IMR-90 (cell line): Measurements from ENCODE around the gene ZNF467. TPM values are rescaled to one million over a fixed set of nuclear protein-coding genes. Genes with fewer than 3 reads are reported as not detected.

Experiments used
- ATAC-seq: fragments of 200-7000 bp; cut with Tn5 transposase; 2 replicates; pipeline ENCODE4 v1.9.1; 2020; ENCODE audit warnings: low read depth, mild to moderate bottlenecking, moderate library complexity
- BruUV-seq: library from RNA; stranded (reverse); fragments of 400-500 nt; replicated peaks from 2 replicates; lab custom pipeline; 2021; lab: Mats Ljungman, UMichigan
- CTCF ChIA-PET: fragments of 300-600 bp; formaldehyde crosslinking; extraction: SDS; loops from one replicate; lab custom pipeline; 2021; ENCODE audit warnings: antibody characterized with exemption; lab: Yijun Ruan, JAX
- POLR2A ChIA-PET: fragments of 300-600 bp; sonication (Branson Sonifier 250); formaldehyde crosslinking; loops from one replicate; lab custom pipeline; 2022; ENCODE audit warnings: antibody characterized with exemption; ENCODE audit not compliant: unreplicated experiment; lab: Charles Lee
- DNase-seq: peaks from one replicate; pipeline ENCODE4 v3.0.0; 2013
- H2AFZ ChIP-seq: replicated peaks from 2 replicates; pipeline ENCODE3; 2013; ENCODE audit warnings: low read length, mild to moderate bottlenecking; ENCODE audit not compliant: poor library complexity
- H2AK5ac ChIP-seq: 2 replicates; pipeline ENCODE4 v1.6.1; 2013; ENCODE audit warnings: low read depth, low read length, inconsistent platforms
- H2AK9ac ChIP-seq: replicated peaks from 2 replicates; pipeline ENCODE3; 2013; ENCODE audit warnings: mild to moderate bottlenecking, low read depth, low read length, moderate library complexity; ENCODE audit not compliant: poor library complexity
- H2BK120ac ChIP-seq: 2 replicates; pipeline ENCODE4 v1.6.1; 2013; ENCODE audit warnings: low read depth, low read length, inconsistent platforms
- H2BK15ac ChIP-seq: 3 replicates; pipeline ENCODE4 v1.6.1; 2013; ENCODE audit warnings: low read depth, low read length, inconsistent platforms
- H2BK20ac ChIP-seq: 2 replicates; pipeline ENCODE4 v1.6.1; 2013; ENCODE audit warnings: low read depth, mild to moderate bottlenecking, inconsistent platforms, low read length, moderate library complexity
- H2BK5ac ChIP-seq: 2 replicates; pipeline ENCODE4 v1.6.1; 2013; ENCODE audit warnings: mild to moderate bottlenecking, low read depth, low read length, inconsistent platforms; ENCODE audit not compliant: poor library complexity, severe bottlenecking
- H3K14ac ChIP-seq: replicated peaks from 2 replicates; pipeline ENCODE4 v1.6.1; 2013; ENCODE audit warnings: low read depth, low read length, inconsistent platforms
- H3K18ac ChIP-seq: 2 replicates; pipeline ENCODE4 v1.6.1; 2013; ENCODE audit warnings: low read depth, low read length, control low read depth
- H3K23ac ChIP-seq: 2 replicates; pipeline ENCODE4 v1.6.1; 2013; ENCODE audit warnings: low read depth, low read length, inconsistent platforms
- H3K27ac ChIP-seq: 2 replicates; pipeline ENCODE4 v1.5.1; 2013; ENCODE audit warnings: mild to moderate bottlenecking, control low read depth, low read length; ENCODE audit not compliant: insufficient read depth
- H3K27me3 ChIP-seq: 2 replicates; pipeline ENCODE4 v1.6.1; 2013; ENCODE audit warnings: low read length; ENCODE audit not compliant: control insufficient read depth, insufficient read depth
- H3K36me3 ChIP-seq: 2 replicates; pipeline ENCODE4 v1.6.1; 2013; ENCODE audit warnings: low read length, mixed read lengths; ENCODE audit not compliant: control insufficient read depth, insufficient read depth
- H3K4ac ChIP-seq: 2 replicates; pipeline ENCODE4 v1.6.1; 2013; ENCODE audit warnings: low read depth, low read length, inconsistent platforms
- H3K4me1 ChIP-seq: 2 replicates; pipeline ENCODE4 v1.6.1; 2013; ENCODE audit warnings: low read length, mixed read lengths; ENCODE audit not compliant: control insufficient read depth, insufficient read depth
- H3K4me2 ChIP-seq: 2 replicates; pipeline ENCODE4 v1.6.1; 2013; ENCODE audit warnings: low read depth, mild to moderate bottlenecking, control low read depth, low read length, moderate library complexity
- H3K4me3 ChIP-seq: 2 replicates; pipeline ENCODE4 v1.5.1; 2013; ENCODE audit warnings: low read depth, mild to moderate bottlenecking, control low read depth, low read length, moderate library complexity; ENCODE audit not compliant: insufficient read depth
- H3K56ac ChIP-seq: 2 replicates; pipeline ENCODE4 v1.6.1; 2013; ENCODE audit warnings: low read length, inconsistent platforms; ENCODE audit not compliant: insufficient read depth; ENCODE audit errors: extremely low read depth
- H3K79me1 ChIP-seq, 2 experiments: 2 replicates each; pipeline ENCODE4 v1.6.1; 2013; ENCODE audit warnings: low read length in 2 of 2, inconsistent platforms in 1 of 2, low read depth in 1 of 2
- H3K9ac ChIP-seq: 2 replicates; pipeline ENCODE4 v1.6.1; 2013; ENCODE audit warnings: low read depth, low read length, control low read depth
- H3K9me1 ChIP-seq: 2 replicates; pipeline ENCODE4 v1.6.1; 2013; ENCODE audit warnings: low read length, inconsistent platforms; ENCODE audit not compliant: insufficient read depth
- H3K9me3 ChIP-seq: 2 replicates; pipeline ENCODE4 v1.6.1; 2013; ENCODE audit warnings: low read length; ENCODE audit not compliant: control insufficient read depth, insufficient read depth
- H4K20me1 ChIP-seq: 2 replicates; pipeline ENCODE4 v1.6.1; 2013; ENCODE audit warnings: low read length, inconsistent platforms; ENCODE audit not compliant: insufficient read depth
- H4K5ac ChIP-seq: 2 replicates; pipeline ENCODE4 v1.6.1; 2013; ENCODE audit warnings: mild to moderate bottlenecking, low read depth, low read length, control low read depth
- H4K8ac ChIP-seq, 2 experiments: 2 replicates each; pipeline ENCODE4 v1.6.1; 2013; ENCODE audit warnings: low read depth in 2 of 2, low read length in 2 of 2, control low read depth in 1 of 2, inconsistent platforms in 1 of 2
- H4K91ac ChIP-seq: 2 replicates; pipeline ENCODE4 v1.6.1; 2013; ENCODE audit warnings: low read depth, low read length, inconsistent platforms; ENCODE audit not compliant: insufficient read depth
- BHLHE40 ChIP-seq: fragments of 150-350 bp; IDR thresholded peaks from 2 replicates; pipeline ENCODE4 v1.6.1; 2016; ENCODE audit warnings: mild to moderate bottlenecking, low read depth, low read length
- FOS ChIP-seq: fragments of 150-350 bp; IDR thresholded peaks from 2 replicates; pipeline ENCODE4 v1.6.1; 2016; ENCODE audit warnings: low read depth, low read length
- MAFK ChIP-seq: IDR thresholded peaks from 2 replicates; pipeline ENCODE4 v1.6.1; 2012; ENCODE audit warnings: low read depth, low read length, improper control_type of control experiment
- MAZ ChIP-seq: IDR thresholded peaks from 2 replicates; pipeline ENCODE4 v1.6.1; 2012; ENCODE audit warnings: low read depth, mild to moderate bottlenecking, low read length, improper control_type of control experiment, moderate library complexity, borderline replicate concordance
- SMC3 ChIP-seq: fragments of 150-350 bp; IDR thresholded peaks from 2 replicates; pipeline ENCODE4 v1.6.1; 2016; ENCODE audit warnings: low read depth, mild to moderate bottlenecking, antibody characterized with exemption, low read length, moderate library complexity
- WGBS, 2 experiments: methylation state at CpG; one replicate each; pipeline versions ENCODE4 v1.1.5 to v1.1.7; 2013; ENCODE audit warnings: missing lambda C conversion rate in 2 of 2; ENCODE audit not compliant: insufficient read length in 1 of 2; ENCODE audit errors: extremely low coverage in 2 of 2; 5-methylcytosine and 5-hydroxymethylcytosine counted together
- dilution Hi-C: fragments of 300-500 bp; cut with HindIII; formaldehyde crosslinking; loops from one replicate; pipeline ENCODE4 v1.14.3; 2018; ENCODE audit warnings: low sequenced_read_pairs; ENCODE audit not compliant: unreplicated experiment
- in situ Hi-C: fragments of 300-500 bp; cut with MboI; formaldehyde crosslinking; loops from 3 replicates; pipeline ENCODE4 v1.14.3; 2019; ENCODE audit warnings: low sequenced_read_pairs, inconsistent platforms, mixed read lengths
- intact Hi-C: fragments of 100-400 bp; cut with micrococcal nuclease; formaldehyde crosslinking; loops from 2 replicates; pipeline ENCODE4 v1.10.0; 2022
- polyA plus RNA-seq, 3 experiments: library from polyadenylated mRNA; depleted of rRNA; stranded (reverse); fragments of >200 nt; gene quantifications; 2 replicates each; pipeline ENCODE4 v1.2.3, GENCODE V29; 2012; ENCODE audit warnings: low replicate concordance in 1 of 3
- total RNA-seq: library from RNA; depleted of rRNA; stranded (reverse); fragments of >200 nt; gene quantifications from 2 replicates; pipeline ENCODE4 v1.2.3, GENCODE V29; 2012
- TF ChIP-seq, protein P1 (sequence below): fragments of 150-350 bp; IDR thresholded peaks from 2 replicates; pipeline ENCODE4 v1.6.1; 2016; ENCODE audit warnings: low read depth, mild to moderate bottlenecking, low read length, moderate library complexity, borderline replicate concordance

Gene ZNF467
- total and polyA plus RNA-seq, 2 of the 4 experiments (the other 2 are of a cell fraction) = 0.67 TPM; not detected in 1

DNA sequence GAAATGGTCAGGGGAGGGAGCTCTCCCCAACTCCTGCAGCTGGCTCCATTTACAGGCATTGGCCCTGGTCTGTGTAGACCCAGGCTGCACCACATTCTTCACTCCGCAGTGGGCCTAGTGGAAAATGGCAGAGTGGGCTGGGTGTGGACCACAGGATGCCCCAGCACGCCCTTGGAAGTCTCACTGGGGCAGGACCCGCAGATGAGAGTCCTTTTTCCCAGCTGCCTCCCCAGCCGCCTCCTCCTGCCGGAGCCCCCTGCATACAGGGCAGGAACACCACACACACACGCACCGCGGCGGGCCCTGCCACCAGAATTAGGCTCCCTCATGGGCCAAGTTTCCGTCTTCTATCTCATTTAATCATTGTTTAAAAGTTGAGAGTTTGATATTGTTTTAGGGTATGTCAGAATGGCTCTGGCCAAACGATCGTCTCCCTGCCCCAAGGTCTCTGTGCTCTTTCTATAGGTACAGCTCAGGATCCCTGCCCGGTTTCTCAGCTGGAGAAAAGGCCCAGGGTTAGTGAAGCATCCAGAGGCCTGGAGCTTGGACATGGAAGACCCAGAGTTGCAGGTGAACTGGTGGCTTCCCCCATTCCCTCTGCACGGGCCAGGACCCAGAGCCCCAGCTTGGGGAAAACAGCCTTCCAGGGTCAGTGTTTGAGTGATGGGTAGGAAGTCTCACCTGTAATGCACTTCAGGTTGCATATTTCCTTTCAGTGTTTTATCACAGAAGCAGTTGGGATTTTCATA, 42.0 kb downstream of the ZNF467 start:
- TF ChIP-seq SMC3 (no peak), MAZ (no peak), FOS (no peak), BHLHE40 (no peak), MAFK (no peak)
- TF ChIP-seq, protein P1, sequence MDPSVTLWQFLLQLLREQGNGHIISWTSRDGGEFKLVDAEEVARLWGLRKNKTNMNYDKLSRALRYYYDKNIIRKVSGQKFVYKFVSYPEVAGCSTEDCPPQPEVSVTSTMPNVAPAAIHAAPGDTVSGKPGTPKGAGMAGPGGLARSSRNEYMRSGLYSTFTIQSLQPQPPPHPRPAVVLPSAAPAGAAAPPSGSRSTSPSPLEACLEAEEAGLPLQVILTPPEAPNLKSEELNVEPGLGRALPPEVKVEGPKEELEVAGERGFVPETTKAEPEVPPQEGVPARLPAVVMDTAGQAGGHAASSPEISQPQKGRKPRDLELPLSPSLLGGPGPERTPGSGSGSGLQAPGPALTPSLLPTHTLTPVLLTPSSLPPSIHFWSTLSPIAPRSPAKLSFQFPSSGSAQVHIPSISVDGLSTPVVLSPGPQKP = no peak
- no peak overlapping the region for H3K23ac ChIP-seq
- no peak overlapping the region for H2BK20ac ChIP-seq
- WGBS, 2 experiments = no CpG with 5 or more reads among the region's 14 CpGs
- H3K9me3 ChIP-seq = no peaks in the 10 kb centered on the region
- intact Hi-C loops = no loop called here
- POLR2A ChIA-PET = no interaction called here
- H3K36me3 ChIP-seq = peaks cover 38% of the 10 kb centered on the region
- no peaks in the 10 kb centered on the region for H3K79me1 ChIP-seq
- no peak overlapping the region for H2BK15ac ChIP-seq
- H2AK9ac ChIP-seq = no peak overlapping the region
- in situ Hi-C loops = no loop called here
- H3K27me3 ChIP-seq = no peaks in the 10 kb centered on the region
- H2AFZ ChIP-seq = peak overlapping the region; percentile 11
- H2BK120ac ChIP-seq = no peak overlapping the region
- H4K8ac ChIP-seq = no peak overlapping the region
- H3K27ac ChIP-seq = no peak overlapping the region
- H3K18ac ChIP-seq = no peak overlapping the region
- H4K91ac ChIP-seq = no peak overlapping the region
- no peak overlapping the region for H3K14ac ChIP-seq
- no peak overlapping the region for H3K4me2 ChIP-seq
- ATAC-seq (no peak), DNase-seq (no peak)
- H2AK5ac ChIP-seq = no peak overlapping the region
- dilution Hi-C loops = no loop called here
- no peaks in the 10 kb centered on the region for H3K4me1 ChIP-seq
- H3K9me1 ChIP-seq = no peaks in the 10 kb centered on the region; the same call in 1 of the 2 replicates
- no peak overlapping the region for H3K4me3 ChIP-seq
- no peak overlapping the region for H3K4ac ChIP-seq
- BruUV-seq = no TSS peak
- H3K9ac ChIP-seq = no peak overlapping the region
- no peak overlapping the region for H4K5ac ChIP-seq
- H3K56ac ChIP-seq = no peak overlapping the region
- H2BK5ac ChIP-seq = no peak overlapping the region
- CTCF ChIA-PET = interaction anchor here (0.5 to 1.7 kb wide), 2 partner anchors 11 to 17 kb away, joined by 3 to 4 read pairs; a partner anchor contains a TSS
- H4K20me1 ChIP-seq = no peaks in the 10 kb centered on the region
